NCI-H1436 treated with DMSO at 0.1 percent for 48 hours (cell line): ENCODE data around the gene NPW.

Source experiments
- DNase-seq: peaks from one replicate; lab custom pipeline; 2025; lab: John Stamatoyannopoulos, UW

Gene NPW

DNA sequence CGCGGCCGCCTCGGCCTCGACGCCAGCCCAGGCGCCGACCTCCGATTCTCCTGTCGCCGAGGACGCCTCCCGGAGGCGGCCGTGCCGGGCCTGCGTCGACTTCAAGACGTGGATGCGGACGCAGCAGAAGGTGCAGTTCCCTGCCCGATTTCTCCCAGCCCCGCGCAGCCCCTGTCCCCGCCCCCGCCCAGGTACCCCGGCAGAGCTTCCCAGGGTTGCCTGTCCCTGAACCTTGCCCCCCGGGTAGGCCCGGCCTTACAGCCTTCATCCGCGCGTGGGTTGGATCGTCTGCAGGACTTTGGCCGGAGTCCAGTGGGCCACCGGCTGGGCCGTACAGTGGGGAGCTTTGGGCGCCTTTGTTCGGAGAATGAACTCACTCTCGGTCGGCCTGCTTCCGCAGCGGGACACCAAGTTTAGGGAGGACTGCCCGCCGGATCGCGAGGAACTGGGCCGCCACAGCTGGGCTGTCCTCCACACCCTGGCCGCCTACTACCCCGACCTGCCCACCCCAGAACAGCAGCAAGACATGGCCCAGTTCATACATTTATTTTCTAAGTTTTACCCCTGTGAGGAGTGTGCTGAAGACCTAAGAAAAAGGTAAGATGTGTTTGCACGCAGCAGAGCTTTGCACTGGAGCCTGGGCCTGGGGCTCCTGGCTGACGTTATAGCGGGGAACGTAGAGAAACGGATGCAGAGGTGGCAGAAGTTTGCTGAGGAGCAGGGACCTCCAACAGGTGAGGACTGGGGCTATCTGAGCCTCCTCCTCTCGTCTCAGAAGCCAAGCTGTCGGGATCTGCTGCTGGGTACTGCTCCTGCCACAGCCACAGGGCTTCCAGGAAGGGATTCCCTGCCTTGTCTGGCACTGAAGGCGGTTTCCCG lies 35.0 kb upstream of the NPW start:
- no peak for DNase-seq

DNA sequence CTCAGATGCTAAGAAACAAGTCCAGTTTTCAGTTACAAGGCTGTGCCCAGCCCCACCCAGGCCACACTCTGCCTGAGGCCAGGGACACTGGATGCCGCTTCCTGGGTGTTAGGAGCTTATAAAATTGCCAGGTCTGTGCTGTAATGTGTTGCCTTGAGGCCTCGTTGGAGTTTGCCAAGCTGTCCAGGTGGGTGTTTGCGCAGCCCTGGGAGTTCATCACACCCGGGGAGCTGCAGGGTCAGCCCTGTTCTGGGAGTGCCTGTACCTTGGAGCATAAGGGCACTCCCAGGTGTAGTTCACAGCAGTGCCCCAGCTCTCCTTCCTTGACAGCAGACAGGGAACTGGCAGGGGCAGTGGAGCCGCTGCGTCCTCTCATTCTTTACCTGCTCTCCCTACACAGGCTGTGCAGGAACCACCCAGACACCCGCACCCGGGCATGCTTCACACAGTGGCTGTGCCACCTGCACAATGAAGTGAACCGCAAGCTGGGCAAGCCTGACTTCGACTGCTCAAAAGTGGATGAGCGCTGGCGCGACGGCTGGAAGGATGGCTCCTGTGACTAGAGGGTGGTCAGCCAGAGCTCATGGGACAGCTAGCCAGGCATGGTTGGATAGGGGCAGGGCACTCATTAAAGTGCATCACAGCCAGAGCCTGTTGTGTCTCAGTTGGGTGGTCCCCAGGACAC lies 34.0 kb upstream of the NPW start:
- no peak for DNase-seq

GRCh38 chr16:1987198-1987597 lies 32.4 kb upstream of the NPW start:
- DNase-seq, result no peak

DNA sequence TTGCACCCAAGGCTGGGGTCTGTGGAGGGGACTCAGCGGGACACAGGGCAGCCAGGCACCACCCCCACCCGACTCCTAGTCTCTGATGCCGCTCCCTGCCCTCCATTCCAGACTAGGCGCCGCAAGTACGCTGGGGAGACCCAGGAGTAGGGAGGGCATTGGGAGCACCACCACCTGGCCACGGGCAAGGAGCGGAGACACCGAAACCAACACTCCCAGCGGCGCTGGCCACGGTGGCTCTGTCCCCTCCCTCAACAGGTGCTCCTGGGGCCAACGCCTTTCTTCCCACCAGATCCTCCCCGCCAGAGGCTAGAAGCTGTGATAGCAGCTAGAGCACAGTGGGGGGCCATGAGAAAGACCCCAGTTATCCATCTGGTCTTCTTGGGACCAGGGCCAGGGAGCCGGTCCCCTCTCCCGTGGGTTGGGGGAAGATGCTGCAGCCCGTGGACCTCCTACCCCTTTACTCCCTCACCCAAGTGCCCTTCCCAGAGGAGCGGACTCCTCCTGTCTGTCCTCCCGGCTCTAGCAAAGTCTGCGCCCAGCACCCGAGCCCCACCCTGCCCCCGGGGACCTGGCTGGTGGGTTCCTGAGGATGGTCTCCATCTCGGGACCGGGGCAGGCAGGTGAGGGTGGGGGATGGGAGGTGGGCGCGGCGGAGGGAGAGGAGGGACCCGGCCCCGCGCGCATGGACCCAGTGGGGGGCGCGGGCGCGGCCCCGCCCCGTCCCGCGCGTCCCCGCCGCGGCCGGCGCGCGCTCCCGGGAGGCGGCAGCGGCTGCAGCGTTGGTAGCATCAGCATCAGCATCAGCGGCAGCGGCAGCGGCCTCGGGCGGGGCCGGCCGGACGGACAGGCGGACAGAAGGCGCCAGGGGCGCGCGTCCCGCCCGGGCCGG lies 30.1 kb upstream of the NPW start, which contains the start of gene SYNGR3:
TSS of gene SYNGR3 (plus strand) at position 762 of the 892 bp plus-strand sequence. CDS start 133 bp downstream, outside the sequence.
- DNase-seq, result no peak

DNA sequence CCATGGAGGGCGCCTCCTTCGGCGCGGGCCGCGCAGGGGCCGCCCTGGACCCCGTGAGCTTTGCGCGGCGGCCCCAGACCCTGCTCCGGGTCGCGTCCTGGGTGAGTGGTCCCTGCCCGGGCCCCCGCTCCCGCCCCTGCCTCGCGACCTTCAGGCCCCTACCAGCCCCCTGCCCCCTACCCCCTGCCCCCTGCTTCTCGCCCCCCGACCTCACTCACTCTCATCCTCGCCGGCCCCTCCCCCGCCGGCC lies 29.6 kb upstream of the NPW start:
- DNase-seq, result no peak

- no peak for DNase-seq
Measured at GRCh38 chr16:1990351-1991134, 29.0 kb upstream of the NPW start.

DNA sequence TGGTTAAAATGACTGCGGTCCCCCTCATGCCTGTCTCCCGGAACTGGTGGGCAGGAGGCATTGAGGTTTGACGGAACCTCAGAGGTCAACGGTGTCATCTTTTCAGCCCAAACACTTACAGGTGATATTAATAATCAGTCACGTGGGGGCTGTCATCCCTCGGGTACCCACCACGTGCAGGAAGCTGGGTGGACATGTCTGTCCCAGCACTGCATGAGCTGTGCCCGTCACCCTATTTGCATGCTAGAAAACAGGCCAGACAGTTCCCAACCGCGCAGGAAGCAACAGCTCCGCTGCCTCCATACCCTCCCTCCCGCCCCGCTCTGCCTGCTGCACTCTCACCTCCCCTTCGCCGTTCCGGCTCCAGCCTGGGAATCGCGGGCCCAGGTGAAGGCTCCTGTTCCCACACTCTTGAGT lies 28.4 kb upstream of the NPW start:
- DNase-seq, result no peak

GRCh38 chr16:1991588-1991947 lies 28.0 kb upstream of the NPW start:
- no peak for DNase-seq

GRCh38 chr16:1991948-1992703 lies 27.5 kb upstream of the NPW start:
- no peak for DNase-seq

- DNase-seq, result no peak
Measured at GRCh38 chr16:1992704-1993317, 26.8 kb upstream of the NPW start.

DNA sequence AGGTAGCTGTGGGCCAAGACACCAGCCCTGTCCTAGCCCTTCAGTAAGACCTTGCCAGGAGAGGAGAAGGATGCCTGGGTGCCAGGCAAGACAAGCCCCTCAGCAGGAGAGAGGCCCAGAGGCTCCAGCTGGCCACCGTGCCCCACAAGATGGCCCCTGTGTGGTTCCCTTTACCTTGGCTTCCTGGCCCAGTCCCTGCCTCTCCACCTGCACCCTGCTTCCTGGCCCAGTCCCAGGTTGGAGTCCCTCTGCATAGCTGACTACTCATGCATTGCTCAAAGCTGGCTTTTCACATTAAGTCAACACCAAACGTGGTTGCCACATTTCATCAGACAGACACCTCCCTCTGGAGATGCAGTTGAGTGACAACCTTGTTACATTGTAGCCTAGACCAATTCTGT lies 25.9 kb upstream of the NPW start:
- no peak for DNase-seq

GRCh38 chr16:1997494-1998359 lies 21.9 kb upstream of the NPW start:
- no peak for DNase-seq

DNA sequence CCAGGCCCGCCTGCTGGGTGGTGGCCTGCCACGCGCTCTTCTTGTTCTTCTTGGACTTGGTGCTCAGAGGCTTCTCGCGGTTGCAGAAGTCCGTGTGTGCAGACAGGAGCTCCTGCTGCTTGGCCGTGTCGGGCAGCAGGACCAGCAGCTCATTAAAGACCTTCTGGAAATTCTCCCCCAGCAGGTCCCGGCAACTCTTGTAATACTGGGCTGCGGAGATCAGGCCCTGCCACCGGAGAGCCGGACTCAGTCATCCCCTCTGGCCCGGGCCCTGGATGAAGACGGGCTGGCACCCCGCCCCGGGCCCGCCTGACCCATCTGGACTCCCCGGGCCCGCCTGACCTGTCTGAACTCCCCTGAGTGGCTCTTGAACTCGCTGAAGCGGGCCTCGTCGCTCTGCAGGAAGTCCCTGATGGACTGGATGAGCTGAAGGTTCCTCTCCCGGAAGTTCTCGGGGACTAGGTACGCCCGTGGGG lies 21.2 kb upstream of the NPW start:
- DNase-seq, result no peak

DNA sequence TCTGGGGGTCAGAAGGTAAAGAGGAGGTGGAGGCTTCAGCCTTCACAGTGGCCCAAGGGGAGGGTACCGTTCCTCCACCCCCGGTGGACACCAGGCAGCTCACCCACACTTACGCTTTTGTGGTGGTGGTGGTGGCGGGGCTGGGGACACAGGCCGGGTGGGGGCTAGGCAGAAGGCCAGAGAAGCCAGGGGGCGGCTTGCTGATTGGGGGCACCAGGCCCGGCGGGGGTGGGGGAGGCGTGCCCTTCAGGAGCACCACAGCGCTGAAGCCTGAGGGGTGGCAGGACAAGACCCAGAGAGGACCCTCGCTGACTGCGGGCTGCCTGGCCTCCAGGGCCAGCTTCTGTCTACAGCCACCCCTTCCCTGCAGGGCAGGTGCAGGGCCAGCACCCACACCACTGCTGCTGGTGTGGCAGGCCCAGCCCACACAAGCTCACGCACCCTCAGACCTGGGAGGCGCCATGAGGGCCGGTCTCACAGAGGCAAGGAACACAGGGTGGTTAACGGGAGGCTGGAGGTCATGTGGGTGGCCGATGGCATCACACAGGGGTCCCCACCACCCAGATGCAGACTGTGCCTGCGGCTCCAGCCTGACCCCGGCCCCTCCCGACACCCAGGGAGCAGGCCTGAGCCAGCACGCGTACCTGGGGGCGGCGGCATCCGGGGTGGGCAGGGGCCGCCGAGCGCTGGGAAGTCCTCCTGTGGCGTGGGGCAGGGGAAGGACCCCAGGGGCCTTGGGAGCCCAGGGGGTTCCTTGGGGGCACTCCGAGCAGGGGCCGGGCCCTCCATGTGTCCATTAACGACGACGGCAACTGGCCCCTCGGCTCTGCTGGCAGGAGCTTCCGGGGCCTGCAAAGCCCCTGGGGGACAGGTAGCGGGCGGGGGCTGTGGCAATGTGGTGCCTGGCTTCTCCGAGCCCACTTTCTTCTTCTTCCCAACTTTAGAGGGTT lies 20.5 kb upstream of the NPW start:
- DNase-seq, result no peak

- DNase-seq, result no peak
Measured at GRCh38 chr16:1999866-2000514, 19.6 kb upstream of the NPW start.

GRCh38 chr16:2001035-2001434 lies 18.6 kb upstream of the NPW start:
- no peak for DNase-seq

DNA sequence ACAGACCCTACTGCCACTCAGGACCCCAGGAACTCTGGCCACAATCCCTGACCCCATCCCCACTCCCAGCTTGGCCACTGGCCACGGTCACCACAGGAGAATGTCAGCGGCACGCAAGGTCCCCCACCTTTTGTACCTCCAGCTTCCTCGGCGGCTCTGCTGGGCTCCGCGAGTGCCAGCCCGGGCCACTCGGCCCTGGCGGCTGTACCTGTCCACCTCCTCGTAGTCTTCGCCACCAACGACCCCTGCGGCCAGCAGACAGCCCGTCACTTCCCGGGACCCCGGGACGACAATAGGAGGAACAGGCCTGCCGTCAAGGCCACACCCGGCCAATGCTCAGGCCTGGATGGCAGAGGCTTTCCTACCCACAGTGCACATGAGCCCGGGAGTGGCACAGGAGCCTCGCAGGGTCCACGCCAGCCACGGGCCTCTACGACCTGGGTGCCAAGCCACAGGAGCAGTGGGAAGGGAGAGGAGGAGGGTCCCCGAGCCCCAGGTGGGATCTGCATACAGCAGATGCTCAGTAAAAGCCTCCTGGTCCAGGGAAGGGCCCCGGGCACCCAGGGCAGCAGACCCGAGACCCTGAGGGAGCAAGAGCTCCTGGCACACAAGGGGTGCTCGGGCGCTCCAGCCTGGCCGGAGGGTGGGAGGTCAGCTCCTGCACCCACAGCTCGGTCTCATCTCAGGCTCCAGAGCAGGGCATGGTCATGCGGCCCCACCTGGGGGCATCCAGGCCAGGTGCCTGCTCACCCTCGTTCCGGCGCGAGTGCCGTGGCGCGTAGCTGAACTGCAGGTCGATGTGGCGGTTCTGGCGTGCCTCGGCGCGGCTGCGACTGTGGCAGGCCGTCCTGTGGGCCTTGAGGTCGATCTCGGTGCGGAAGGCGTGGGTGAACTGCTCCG lies 17.9 kb upstream of the NPW start:
- no peak for DNase-seq
